Measurements from ENCODE around the gene CCDC9B.

The CCDC9B gene

GRCh38 chr15:40340740-40341400 lies at the start of gene CCDC9B:
Gene CCDC9B, minus strand, starts transcription at chr15:40340939. Its CDS starts 120 bp downstream, at chr15:40340819.
- peak; percentile 26 for DNase-seq

- no peak for DNase-seq
These were observed 49.3 kb upstream of the CCDC9B start for GRCh38 chr15:40389824-40390595.

- no peak for DNase-seq
These were observed 48.4 kb upstream of the CCDC9B start for GRCh38 chr15:40388941-40389823.

DNA sequence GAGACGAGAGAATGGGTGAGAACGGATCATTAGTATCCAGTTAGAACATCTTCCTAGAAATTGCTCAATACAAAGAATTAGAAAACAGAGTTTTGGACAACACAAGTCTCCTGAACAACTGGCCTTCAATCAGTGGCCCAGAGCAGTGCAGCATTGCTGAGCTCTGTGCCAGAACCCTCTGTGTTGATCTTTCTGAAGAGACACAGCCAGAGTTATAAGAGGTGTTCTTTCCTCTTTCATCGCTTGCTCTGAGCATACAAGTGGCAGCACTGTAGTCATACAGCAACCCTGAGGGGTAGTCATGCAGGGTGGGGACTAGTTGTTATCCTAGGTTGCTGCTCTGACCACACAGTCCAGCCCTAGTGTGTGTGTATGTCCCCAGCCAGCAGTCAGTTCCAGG lies 45.7 kb upstream of the CCDC9B start:
- no peak for DNase-seq

DNA sequence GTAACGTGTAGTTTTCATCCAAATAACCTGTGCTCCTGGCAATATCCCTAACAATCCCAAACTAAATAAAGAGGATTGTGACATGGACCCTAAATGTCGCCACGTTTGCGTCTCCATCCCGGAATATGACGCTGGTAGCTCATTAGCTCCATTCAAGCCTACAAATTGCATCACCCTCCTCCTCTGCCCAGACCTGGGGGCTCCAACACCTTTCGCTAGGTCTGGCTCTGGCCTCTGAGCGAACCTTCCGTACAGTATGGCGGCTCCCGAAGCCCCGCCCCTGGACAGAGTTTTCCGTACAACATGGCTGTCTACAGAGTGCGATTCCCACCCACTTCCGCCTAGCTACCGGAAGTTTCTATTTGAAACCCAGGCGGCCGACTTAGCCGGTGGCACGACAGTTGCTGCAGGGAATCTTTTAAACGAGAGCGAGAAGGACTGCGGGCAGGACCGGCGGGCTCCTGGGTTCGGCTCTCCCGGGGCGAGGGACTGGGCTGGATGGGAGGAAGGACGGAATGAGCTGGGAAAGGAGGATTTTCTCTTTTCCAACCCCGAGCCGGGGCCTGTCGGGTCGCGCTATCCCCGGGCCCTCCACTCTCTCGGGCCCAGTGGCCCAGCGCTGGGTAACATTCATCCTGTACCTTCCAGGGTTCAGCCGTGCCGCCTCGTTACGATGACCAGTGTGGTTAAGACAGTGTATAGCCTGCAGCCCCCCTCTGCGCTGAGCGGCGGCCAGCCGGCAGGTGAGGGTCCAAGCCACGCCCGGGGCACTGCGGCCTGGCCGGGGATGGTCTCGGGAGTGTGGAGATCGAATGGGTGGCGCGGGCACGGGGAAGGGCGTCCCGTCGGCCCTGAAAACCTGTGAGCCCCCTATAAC lies 42.1 kb upstream of the CCDC9B start, which contains the start of gene KNSTRN:
Gene KNSTRN (plus strand): TSS at position 142 of the 877 bp plus-strand sequence. CDS start 115 bp downstream, at position 257.
- peak; percentile 83 for DNase-seq

DNA sequence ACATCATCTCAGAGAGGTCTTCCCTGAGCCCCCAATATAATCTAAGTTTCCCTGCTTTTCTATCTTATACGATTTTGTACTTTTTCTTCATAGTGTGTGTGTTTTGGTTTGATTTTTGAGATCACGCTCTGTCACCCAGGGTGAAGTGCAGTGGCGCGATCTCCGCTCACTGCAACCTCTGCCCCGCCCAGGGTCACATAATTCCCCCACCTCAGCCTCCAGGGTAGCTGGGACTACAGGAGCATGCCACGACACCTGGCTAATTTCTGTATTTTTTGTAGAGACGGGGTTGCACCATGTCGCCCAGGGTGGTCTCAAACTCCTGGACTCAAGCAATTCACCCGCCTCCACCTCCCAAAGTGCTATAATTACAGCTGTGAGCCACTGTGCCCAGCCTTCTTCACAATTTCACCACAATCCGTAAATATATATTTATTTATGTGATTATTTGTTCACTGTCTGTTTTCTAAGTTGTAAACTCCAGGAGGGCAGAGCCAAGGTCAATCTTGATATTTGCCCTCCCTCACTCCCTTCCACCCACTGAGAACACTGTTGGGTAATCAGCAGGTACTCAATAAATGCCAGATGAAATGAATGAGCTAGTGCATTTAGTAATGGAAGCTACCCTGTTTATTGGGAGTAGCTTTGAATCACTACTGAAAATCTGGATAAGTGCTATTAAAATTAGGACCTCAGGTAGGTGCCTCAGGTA lies 41.2 kb upstream of the CCDC9B start:
- DNase-seq = no peak

DNA sequence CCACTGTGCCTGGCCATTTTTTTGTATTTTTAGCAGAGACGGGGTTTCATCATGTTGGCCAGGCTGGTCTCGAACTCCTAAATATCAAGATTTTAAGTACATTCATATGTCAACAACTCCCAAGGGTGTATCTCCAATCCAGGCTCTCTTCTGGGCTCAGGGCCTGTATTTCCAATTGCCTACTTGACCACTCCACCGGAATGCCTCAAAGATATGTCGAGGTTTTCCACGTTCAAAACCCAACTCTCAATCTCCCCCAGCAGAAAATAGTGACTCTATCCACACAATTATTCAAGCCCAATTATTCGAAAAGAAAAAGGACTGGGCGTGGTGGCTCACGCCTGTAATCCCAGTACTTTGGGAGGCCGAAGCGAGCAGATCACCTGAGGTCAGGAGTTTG lies 39.9 kb upstream of the CCDC9B start:
- DNase-seq = no peak

DNA sequence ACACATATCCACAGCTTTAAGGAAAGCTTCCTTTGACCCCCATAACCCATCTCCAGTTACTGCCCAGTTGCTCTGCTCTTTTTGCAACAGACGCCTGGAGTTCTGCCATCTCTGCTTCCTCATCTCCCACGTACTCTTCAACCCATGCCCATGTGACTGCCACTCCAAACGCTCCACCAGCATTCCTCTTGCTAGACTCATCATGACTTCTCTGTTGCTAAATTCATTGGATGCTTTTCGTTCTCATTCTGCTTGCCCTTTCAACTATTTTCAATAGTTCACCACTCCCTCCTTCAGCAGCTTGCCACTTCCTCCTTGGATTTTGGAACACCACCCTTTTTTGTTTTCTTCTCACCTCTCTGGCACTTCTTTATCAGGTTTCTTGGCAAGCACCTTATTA lies 39.1 kb upstream of the CCDC9B start:
- DNase-seq = no peak

- no peak for DNase-seq
These were observed 38.6 kb upstream of the CCDC9B start for GRCh38 chr15:40379374-40379773.

- DNase-seq = no peak
These were observed 36.9 kb upstream of the CCDC9B start for GRCh38 chr15:40377606-40378005.

DNA sequence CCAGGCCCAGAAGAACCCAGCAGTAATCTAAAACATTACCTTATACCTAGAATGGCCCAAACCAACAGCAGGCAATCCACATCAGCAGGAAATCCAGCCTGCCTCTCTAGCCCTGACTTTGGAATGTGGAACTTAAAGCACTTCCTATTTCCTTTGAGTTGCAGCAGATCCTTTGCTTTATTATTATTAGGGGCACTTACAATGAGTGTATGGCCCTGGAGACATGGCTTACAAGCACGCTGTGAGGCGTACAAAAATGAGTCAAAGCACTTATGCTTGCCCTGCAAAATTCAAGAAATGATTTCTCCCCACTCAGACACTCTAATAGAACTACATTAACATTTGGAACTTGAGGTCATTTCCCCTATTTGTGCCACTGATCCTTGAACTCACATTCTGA lies 32.2 kb upstream of the CCDC9B start:
- no peak for DNase-seq

DNA sequence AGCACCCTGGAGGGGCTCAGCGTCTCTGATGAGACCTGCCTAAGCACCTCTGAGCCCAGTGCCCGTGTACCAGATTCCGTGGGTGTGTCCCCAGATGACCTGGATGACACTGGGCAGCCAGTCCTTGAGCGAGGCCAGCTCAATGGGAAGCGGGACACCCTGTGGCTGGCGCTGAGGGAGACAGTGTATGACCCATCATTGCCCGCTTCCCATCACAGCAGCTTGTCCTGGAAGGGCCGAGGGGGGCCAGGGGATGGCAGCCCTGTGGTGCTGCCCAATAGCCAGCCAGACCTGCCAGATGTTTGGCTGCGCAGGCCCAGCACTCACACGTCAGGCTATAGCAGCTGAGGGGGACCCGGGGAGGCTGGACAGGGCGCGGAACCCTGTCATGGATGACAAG lies 29.2 kb upstream of the CCDC9B start:
- DNase-seq = no peak

GRCh38 chr15:40369474-40369869 lies 28.7 kb upstream of the CCDC9B start:
- no peak for DNase-seq

GRCh38 chr15:40368719-40369473 lies 28.2 kb upstream of the CCDC9B start:
- no peak for DNase-seq

DNA sequence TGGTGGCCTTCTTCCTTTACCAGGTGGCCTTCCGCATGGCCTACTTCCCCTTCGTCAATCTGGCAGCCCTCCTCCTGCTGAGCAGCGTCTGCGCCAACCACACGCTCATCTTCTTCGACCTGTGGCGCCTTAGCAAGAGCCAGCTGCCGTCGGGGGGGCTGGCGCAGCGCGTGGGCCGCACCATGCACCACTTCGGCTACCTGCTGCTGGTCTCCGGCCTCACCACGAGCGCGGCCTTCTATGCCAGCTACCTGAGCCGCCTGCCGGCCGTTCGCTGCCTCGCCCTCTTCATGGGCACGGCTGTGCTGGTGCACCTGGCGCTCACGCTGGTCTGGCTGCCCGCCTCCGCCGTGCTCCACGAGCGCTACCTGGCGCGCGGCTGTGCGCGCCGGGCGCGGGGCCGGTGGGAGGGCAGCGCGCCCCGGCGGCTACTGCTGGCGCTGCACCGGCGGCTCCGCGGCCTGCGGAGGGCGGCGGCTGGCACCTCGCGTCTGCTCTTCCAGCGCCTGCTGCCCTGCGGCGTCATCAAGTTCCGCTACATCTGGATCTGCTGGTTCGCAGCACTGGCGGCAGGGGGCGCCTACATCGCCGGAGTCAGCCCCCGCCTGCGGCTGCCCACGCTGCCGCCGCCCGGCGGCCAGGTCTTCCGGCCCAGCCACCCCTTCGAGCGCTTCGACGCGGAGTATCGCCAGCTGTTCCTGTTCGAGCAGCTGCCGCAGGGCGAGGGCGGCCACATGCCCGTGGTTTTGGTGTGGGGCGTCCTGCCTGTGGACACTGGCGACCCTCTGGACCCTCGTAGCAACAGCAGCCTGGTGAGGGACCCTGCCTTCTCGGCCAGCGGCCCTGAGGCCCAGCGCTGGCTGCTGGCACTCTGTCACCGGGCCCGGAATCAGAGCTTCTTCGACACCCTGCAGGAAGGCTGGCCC lies 27.2 kb upstream of the CCDC9B start:
- no peak for DNase-seq

GRCh38 chr15:40367371-40367685 lies 26.6 kb upstream of the CCDC9B start:
- no peak for DNase-seq

GRCh38 chr15:40366457-40367370 lies 26.0 kb upstream of the CCDC9B start:
- no peak for DNase-seq

GRCh38 chr15:40365624-40366456 lies 25.1 kb upstream of the CCDC9B start:
- no peak for DNase-seq
